A673 (cell line): ENCODE data around the gene LAMB4. TPM values are rescaled to one million over a fixed set of nuclear protein-coding genes. Genes with fewer than 3 reads are reported as not detected.

Experiments used
- BruUV-seq: library from RNA; stranded (reverse); fragments of 400-500 nt; replicated peaks from 2 replicates; lab custom pipeline; 2021; lab: Mats Ljungman, UMichigan
- CTCF ChIA-PET: fragments of 300-600 bp; sonication (Branson Sonifier 250); formaldehyde crosslinking; loops from one replicate; lab custom pipeline; 2022; ENCODE audit warnings: antibody characterized with exemption; lab: Charles Lee
- POLR2A ChIA-PET: fragments of 300-600 bp; sonication (Branson Sonifier 250); formaldehyde crosslinking; loops from one replicate; lab custom pipeline; 2022; ENCODE audit warnings: antibody characterized with exemption; ENCODE audit not compliant: low non-redundant PET; lab: Charles Lee
- DNase-seq: peaks from one replicate; pipeline ENCODE4 v3.0.0-alpha.2; 2015; ENCODE audit warnings: low spot score
- H3K27ac ChIP-seq: fragments of 200-600 bp; sonication (generic); 2 replicates; pipeline ENCODE4 v1.5.1; 2016; ENCODE audit warnings: mixed run types, low read depth, mild to moderate bottlenecking, mixed read lengths, antibody characterized with exemption, low read length; ENCODE audit not compliant: poor library complexity, severe bottlenecking
- H3K27me3 ChIP-seq: fragments of 200-600 bp; sonication (generic); replicated peaks from 2 replicates; pipeline ENCODE4 v1.6.1; 2017; ENCODE audit warnings: mixed run types, low read depth, mild to moderate bottlenecking, mixed read lengths, antibody characterized with exemption, low read length; ENCODE audit not compliant: insufficient read depth, poor library complexity
- H3K36me3 ChIP-seq: fragments of 200-600 bp; sonication (generic); 2 replicates; pipeline ENCODE4 v1.6.1; 2016; ENCODE audit warnings: mixed run types, mild to moderate bottlenecking, mixed read lengths, antibody characterized with exemption, low read length; ENCODE audit not compliant: insufficient read depth, poor library complexity, severe bottlenecking
- H3K4me1 ChIP-seq: fragments of 200-600 bp; sonication (generic); 2 replicates; pipeline ENCODE4 v1.6.1; 2017; ENCODE audit warnings: mixed run types, mild to moderate bottlenecking, mixed read lengths, antibody characterized with exemption, low read length; ENCODE audit not compliant: insufficient read depth, poor library complexity, severe bottlenecking
- H3K4me3 ChIP-seq: fragments of 200-600 bp; sonication (generic); 2 replicates; pipeline ENCODE4 v1.5.1; 2016; ENCODE audit warnings: low read depth, mixed run types, mild to moderate bottlenecking, mixed read lengths, low read length; ENCODE audit not compliant: poor library complexity, severe bottlenecking
- H3K9me3 ChIP-seq: fragments of 200-600 bp; sonication (generic); 2 replicates; pipeline ENCODE4 v1.6.1; 2016; ENCODE audit warnings: mixed run types, low read depth, mild to moderate bottlenecking, mixed read lengths, antibody characterized with exemption, low read length; ENCODE audit not compliant: poor library complexity, severe bottlenecking
- EZH2 ChIP-seq: fragments of 200-600 bp; sonication (generic); IDR thresholded peaks from 2 replicates; pipeline ENCODE4 v1.6.1; 2017; ENCODE audit warnings: borderline replicate concordance, low read depth, mild to moderate bottlenecking, mixed read lengths, antibody characterized with exemption, low read length; ENCODE audit not compliant: poor library complexity, severe bottlenecking
- intact Hi-C: fragments of 100-400 bp; cut with micrococcal nuclease; formaldehyde crosslinking; loops from one replicate; pipeline ENCODE4 v1.10.0; 2022; ENCODE audit not compliant: unreplicated experiment
- total RNA-seq: library from RNA; stranded (reverse); gene quantifications from 2 replicates; pipeline ENCODE4 v1.2.3, GENCODE V29; 2021
- TF ChIP-seq, protein P1 (sequence below): fragments of 300-800, 200-600 bp; sonication (generic); conservative IDR thresholded peaks from 2 replicates; pipeline ENCODE4 v1.5.1; 2017; ENCODE audit warnings: low read depth, mild to moderate bottlenecking, antibody characterized with exemption, low read length, moderate library complexity, mixed read lengths

Gene LAMB4
- total RNA-seq, 1 experiment from 2014 or later: 0.21 TPM

DNA sequence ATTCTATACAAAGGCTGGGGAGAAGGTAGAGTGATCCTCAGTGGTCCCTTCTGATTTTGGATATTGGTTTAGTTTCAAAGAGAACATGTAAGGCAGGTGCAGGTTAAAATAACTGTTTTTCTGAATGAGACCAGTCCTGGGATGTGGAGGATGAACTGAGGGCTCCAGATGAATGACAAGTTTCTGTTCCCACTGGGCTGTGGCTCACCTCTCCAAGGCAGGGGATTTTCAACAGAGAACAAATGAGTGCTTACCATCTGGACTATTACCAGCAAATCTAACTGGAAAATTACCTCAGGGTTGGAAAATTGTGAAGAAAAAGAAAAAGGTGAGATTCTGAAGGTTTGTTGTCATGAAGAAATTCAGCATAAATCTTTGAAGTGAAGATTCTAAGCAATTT is 8.0 kb downstream of the LAMB4 start:
- H3K27me3 ChIP-seq: no peaks in the 10 kb centered on the region
- no peaks in the 10 kb centered on the region for H3K9me3 ChIP-seq
- no peaks in the 10 kb centered on the region for H3K36me3 ChIP-seq
- ChIA-PET POLR2A (no interaction called here), CTCF (no interaction called here)
- DNase-seq: no peak
- H3K4me3 ChIP-seq: no peak overlapping the region
- no peak for TF ChIP-seq EZH2
- TF ChIP-seq, protein P1, sequence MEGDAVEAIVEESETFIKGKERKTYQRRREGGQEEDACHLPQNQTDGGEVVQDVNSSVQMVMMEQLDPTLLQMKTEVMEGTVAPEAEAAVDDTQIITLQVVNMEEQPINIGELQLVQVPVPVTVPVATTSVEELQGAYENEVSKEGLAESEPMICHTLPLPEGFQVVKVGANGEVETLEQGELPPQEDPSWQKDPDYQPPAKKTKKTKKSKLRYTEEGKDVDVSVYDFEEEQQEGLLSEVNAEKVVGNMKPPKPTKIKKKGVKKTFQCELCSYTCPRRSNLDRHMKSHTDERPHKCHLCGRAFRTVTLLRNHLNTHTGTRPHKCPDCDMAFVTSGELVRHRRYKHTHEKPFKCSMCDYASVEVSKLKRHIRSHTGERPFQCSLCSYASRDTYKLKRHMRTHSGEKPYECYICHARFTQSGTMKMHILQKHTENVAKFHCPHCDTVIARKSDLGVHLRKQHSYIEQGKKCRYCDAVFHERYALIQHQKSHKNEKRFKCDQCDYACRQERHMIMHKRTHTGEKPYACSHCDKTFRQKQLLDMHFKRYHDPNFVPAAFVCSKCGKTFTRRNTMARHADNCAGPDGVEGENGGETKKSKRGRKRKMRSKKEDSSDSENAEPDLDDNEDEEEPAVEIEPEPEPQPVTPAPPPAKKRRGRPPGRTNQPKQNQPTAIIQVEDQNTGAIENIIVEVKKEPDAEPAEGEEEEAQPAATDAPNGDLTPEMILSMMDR: no peak
- H3K4me1 ChIP-seq: no peaks in the 10 kb centered on the region
- H3K27ac ChIP-seq: no peak overlapping the region
- intact Hi-C loops: no loop called here
- no TSS peak for BruUV-seq

DNA sequence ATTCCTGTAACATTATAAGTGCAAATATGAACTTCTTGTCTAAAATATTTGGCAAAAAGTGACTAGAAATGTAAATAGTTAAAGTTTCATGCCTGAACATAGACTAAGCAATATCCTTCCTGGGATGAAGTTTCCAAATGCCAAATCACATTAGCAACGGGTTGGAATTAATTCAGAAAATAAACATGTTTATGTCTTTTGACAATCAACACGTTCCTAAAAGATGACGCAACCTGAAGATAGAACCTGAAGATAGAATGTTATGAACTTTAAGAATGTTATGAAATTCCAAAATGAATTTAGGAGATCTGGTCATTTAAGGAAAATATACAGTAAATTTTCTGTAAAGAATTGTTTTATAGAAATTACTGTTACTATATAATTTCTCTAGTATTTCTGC is 9.2 kb downstream of the LAMB4 start:
- no peak overlapping the region for H3K27ac ChIP-seq
- TF ChIP-seq, protein P1: no peak
- no peak for TF ChIP-seq EZH2
- CTCF ChIA-PET: no interaction called here

DNA sequence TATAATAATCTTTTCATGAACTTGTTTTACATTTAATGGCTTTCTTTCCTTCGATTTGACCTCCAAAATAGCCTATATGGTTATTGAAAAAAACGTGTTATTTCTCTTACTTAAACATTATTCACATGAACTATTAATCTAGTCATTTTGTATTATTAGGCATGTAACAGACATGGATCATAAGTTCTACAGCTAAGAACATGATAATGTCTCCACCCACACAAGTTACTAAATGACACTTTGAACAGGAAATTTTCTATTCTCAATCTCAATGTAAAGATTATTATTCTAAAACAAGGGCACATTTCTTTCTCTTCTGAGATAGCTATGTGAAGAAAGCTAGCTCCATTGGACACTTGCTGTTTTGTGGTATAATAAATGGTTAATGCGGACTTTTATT is 10.0 kb downstream of the LAMB4 start:
- POLR2A ChIA-PET: no interaction called here
- no peaks in the 10 kb centered on the region for H3K4me1 ChIP-seq
- no TSS peak for BruUV-seq
- DNase-seq: no peak
- intact Hi-C loops: no loop called here
- CTCF ChIA-PET: no interaction called here
- no peaks in the 10 kb centered on the region for H3K27me3 ChIP-seq
- H3K36me3 ChIP-seq: no peaks in the 10 kb centered on the region
- H3K4me3 ChIP-seq: no peak overlapping the region
- no peaks in the 10 kb centered on the region for H3K9me3 ChIP-seq
- H3K27ac ChIP-seq: no peak overlapping the region
- TF ChIP-seq EZH2: no peak
- TF ChIP-seq, protein P1: no peak

More for the DNA sequence above, 9.2 kb downstream of the LAMB4 start:
- Histone ChIP-seq H3K36me3 (no peaks in the 10 kb centered on the region), H3K27me3 (no peaks in the 10 kb centered on the region), H3K4me1 (no peaks in the 10 kb centered on the region), H3K9me3 (no peaks in the 10 kb centered on the region), H3K4me3 (no peak overlapping the region)
- intact Hi-C loops: no loop called here
- BruUV-seq: no TSS peak
- DNase-seq: no peak
- POLR2A ChIA-PET: interaction anchor here (0.7 kb wide), 1 partner anchor 26 kb away, joined by 13 read pairs; no protein-coding TSS in a partner anchor
